GM12874 (cell line): Measurements from ENCODE around the gene SCAPER.

Experiments
- CTCF ChIP-seq: IDR thresholded peaks from 2 replicates; pipeline ENCODE4 v1.5.1; 2011; ENCODE audit warnings: low read depth, mild to moderate bottlenecking, control low read depth, low read length, moderate library complexity; ENCODE audit not compliant: insufficient read depth

SCAPER gene

GRCh38 chr15:76512971-76513370 lies 392.2 kb downstream of the SCAPER start:
- TF ChIP-seq CTCF, result no peak

- TF ChIP-seq CTCF, result no peak
Measured at GRCh38 chr15:76503804-76504203, 401.3 kb downstream of the SCAPER start.

GRCh38 chr15:76503121-76503520 lies 402.0 kb downstream of the SCAPER start:
- TF ChIP-seq CTCF, result no peak

- no peak for TF ChIP-seq CTCF
Measured at GRCh38 chr15:76502678-76503077, 402.5 kb downstream of the SCAPER start.

GRCh38 chr15:76501726-76502125 lies 403.4 kb downstream of the SCAPER start:
- TF ChIP-seq CTCF, result no peak

GRCh38 chr15:76501011-76501410 lies 404.1 kb downstream of the SCAPER start:
- TF ChIP-seq CTCF, result no peak

GRCh38 chr15:76495487-76495886 lies 409.7 kb downstream of the SCAPER start:
- no peak for TF ChIP-seq CTCF

GRCh38 chr15:76492538-76492937 lies 412.6 kb downstream of the SCAPER start:
- TF ChIP-seq CTCF, result no peak
